Measurements from ENCODE around the gene DLG2. TPM values are rescaled to one million over a fixed set of nuclear protein-coding genes. Genes with fewer than 3 reads are reported as not detected.

The DLG2 gene
- total and polyA plus RNA-seq, 12 donors = 1.0 to 14.8 (median 7.4) TPM

DNA sequence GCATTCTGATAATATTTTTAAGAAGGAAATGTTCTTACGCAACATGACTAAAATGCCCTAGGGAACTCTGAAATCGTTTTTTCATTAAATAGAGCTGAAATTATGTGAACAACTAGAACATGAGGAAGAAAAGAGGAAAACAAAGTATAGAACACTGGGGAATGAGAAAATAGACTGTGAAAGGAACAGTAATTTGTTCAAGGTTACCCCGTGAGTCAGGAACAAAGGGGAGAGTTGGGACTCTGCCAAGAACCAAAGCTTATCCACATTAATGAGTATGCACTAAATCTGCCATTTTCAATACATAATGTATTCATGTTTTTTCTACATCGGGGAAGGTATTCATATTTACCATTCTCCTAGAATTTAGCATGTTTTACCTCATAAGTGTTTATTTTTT lies 1379.2 kb downstream of the DLG2 start:
- Histone ChIP-seq H3K27ac (no peak overlapping the region), H3K4me1 (peaks cover 0 to 8% (median 0%) of the 10 kb centered on the region in 9 donors), H3K9me3 (no peaks in the 10 kb centered on the region), H3K27me3 (no peaks in the 10 kb centered on the region), H3K4me3 (no peak overlapping the region), H3K36me3 (no peaks in the 10 kb centered on the region)
- DNase-seq = no peak
- intact Hi-C loops (cut with DNase I) = no loop called here
- TF ChIP-seq, protein P1, sequence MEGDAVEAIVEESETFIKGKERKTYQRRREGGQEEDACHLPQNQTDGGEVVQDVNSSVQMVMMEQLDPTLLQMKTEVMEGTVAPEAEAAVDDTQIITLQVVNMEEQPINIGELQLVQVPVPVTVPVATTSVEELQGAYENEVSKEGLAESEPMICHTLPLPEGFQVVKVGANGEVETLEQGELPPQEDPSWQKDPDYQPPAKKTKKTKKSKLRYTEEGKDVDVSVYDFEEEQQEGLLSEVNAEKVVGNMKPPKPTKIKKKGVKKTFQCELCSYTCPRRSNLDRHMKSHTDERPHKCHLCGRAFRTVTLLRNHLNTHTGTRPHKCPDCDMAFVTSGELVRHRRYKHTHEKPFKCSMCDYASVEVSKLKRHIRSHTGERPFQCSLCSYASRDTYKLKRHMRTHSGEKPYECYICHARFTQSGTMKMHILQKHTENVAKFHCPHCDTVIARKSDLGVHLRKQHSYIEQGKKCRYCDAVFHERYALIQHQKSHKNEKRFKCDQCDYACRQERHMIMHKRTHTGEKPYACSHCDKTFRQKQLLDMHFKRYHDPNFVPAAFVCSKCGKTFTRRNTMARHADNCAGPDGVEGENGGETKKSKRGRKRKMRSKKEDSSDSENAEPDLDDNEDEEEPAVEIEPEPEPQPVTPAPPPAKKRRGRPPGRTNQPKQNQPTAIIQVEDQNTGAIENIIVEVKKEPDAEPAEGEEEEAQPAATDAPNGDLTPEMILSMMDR (IDR thresholded peaks at IDR 0.05) = no peak
- 59 to 64% methylated on average over 4 of the region's 4 CpGs for WGBS, 2 donors
- peak in 1 of 8 donors; percentile 30 for ATAC-seq

DNA sequence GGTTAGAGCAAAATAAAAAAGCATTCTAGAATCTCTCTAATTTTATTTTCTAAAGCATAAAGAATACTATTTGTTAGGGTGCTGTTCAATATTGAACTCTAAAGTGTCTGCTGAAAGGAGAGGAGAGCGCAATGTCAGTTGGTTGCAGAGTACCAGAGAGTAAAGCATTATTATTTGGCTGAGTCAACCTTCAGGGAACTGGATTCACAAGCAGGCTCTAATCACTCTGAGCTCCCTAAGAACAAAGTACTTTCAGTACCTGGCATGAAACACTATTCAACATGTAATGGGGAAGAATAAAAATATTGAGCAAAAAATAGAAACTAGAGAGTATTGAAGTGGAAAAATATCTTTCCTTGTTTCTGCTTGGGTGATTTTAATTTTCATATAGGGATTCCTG lies 1380.0 kb downstream of the DLG2 start:
- H3K27ac ChIP-seq = no peak overlapping the region
- intact Hi-C loops (cut with DNase I) = no loop called here
- ATAC-seq = peak in 2 of 8 donors; percentile 31 to 89

DNA sequence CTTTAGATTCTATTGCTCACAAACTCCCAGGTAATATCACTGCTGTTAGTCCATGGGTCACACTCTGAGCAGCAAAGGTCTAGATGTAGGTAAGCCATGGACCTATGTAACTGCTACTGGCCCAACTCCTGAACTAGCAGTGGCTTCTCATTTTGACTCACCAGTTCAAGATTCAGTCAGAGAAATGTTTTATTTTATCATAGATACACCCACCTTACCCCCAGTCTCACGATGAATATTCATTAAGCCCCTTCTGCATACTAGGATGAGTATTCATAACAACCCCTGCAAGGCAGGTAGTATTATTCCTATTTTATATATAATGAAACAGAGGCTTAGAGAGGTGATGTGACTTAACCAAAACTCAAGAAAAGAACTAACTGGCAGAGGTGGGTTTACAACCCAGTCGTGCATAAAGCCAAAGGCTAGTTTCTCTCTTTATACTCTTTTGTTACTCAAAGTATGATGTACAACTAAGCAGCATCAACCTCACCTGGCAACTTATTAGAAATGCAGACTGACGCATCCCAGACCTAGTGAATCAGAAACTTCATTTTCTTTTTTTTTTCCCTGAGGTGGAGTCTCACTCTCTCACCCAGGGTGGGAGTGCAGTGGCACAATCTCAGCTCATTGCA lies 1383.4 kb downstream of the DLG2 start:
- Histone ChIP-seq H3K27ac (no peak overlapping the region), H3K4me3 (no peak overlapping the region), H3K36me3 (no peaks in the 10 kb centered on the region), H3K4me1 (peaks cover 0 to 8% (median 0%) of the 10 kb centered on the region in 9 donors), H3K27me3 (no peaks in the 10 kb centered on the region), H3K9me3 (no peaks in the 10 kb centered on the region)
- intact Hi-C loops (cut with DNase I) = no loop called here
- ATAC-seq = no peak
- TF ChIP-seq, protein P1 (IDR thresholded peaks at IDR 0.05) = no peak
- no peak for DNase-seq
- WGBS, 2 donors = 85 to 86% methylated on average over 3 of the region's 3 CpGs

More for the DNA sequence above, 1380.0 kb downstream of the DLG2 start:
- Histone ChIP-seq H3K4me3 (no peak overlapping the region), H3K9me3 (no peaks in the 10 kb centered on the region), H3K4me1 (peaks cover 0 to 8% (median 0%) of the 10 kb centered on the region in 9 donors), H3K27me3 (no peaks in the 10 kb centered on the region), H3K36me3 (no peaks in the 10 kb centered on the region)
- TF ChIP-seq, protein P1 (IDR thresholded peaks at IDR 0.05) = no peak
- no peak for DNase-seq
- 89 to 90% methylated on average over 1 of the region's 1 CpG for WGBS, 2 donors

DNA sequence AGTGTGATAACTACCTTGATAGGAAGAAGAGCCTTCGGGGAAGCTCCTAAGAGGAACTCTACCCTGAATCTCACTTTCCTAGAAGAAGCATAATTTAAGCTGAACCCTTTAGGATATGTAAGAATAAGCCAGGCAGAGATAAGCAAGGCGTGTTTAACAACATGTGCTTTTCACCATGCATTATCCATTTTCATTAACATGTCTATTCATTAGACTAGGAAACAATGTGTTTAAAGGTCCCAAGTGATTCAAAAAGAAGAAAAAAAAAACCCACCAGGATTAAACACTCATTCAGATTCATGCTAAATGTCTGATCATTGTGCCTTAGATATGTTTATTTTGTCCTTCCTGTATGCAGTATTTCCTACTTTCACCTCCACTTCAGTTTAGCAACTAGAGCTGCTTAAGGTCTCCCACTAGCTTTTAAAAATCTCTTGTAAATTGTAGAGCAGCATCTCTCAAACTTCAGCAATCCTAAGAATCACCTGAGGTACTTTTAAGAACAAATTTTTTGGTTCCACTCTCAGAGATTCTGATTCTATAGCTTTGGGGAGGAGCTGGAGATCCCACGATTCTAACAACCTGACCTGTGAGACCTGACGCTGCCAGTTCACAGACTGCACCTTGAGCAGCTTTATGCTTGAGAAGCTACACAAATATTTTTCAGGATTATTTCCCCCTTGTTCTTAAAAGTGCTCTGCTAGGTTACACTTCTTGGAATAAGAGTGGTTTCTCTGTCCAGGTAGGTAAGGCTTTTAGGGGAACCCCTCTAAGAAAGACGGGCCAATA lies 1385.6 kb downstream of the DLG2 start:
- TF ChIP-seq, protein P1 (IDR thresholded peaks at IDR 0.05) = no peak
- Histone ChIP-seq H3K27me3 (no peaks in the 10 kb centered on the region), H3K9me3 (no peaks in the 10 kb centered on the region), H3K4me3 (no peak overlapping the region), H3K36me3 (no peaks in the 10 kb centered on the region), H3K4me1 (peaks cover 0 to 2% (median 0%) of the 10 kb centered on the region in 9 donors), H3K27ac (no peak overlapping the region)
- WGBS, 2 donors = 78% methylated on average over 5 of the region's 5 CpGs
- ATAC-seq (no peak), DNase-seq (no peak)
- intact Hi-C loops (cut with DNase I) = no loop called here

Measured in heart right ventricle (tissue), 16 donors.